Inferior parietal cortex (tissue), 1 donor: ENCODE measurements around the gene TRIM29.

Experiments
- DNase-seq: peaks from one replicate; pipeline ENCODE4 v3.0.0-alpha.2; 2016; ENCODE audit errors: extremely low spot score

The TRIM29 gene

GRCh38 chr11:120096369-120097191, 41.3 kb downstream of the TRIM29 start:
- no peak for DNase-seq

GRCh38 chr11:120095516-120095915, 42.4 kb downstream of the TRIM29 start:
- DNase-seq, result no peak

GRCh38 chr11:120091701-120092100, 46.2 kb downstream of the TRIM29 start:
- no peak for DNase-seq

- no peak for DNase-seq
Observed at GRCh38 chr11:120091121-120091520, 46.8 kb downstream of the TRIM29 start.

- no peak for DNase-seq
Observed at GRCh38 chr11:120090411-120090810, 47.5 kb downstream of the TRIM29 start.

GRCh38 chr11:120089036-120090001, 48.6 kb downstream of the TRIM29 start:
- DNase-seq, result peak; percentile 84

GRCh38 chr11:120088056-120088455, 49.9 kb downstream of the TRIM29 start:
- DNase-seq, result no peak

- DNase-seq, result no peak
Observed at GRCh38 chr11:120086651-120087050, 51.3 kb downstream of the TRIM29 start.

- no peak for DNase-seq
Observed at GRCh38 chr11:120079750-120080610, 57.9 kb downstream of the TRIM29 start.

GRCh38 chr11:120078397-120078796, 59.5 kb downstream of the TRIM29 start:
- DNase-seq, result no peak

- DNase-seq, result no peak
Observed at GRCh38 chr11:120074076-120074475, 63.8 kb downstream of the TRIM29 start.

- no peak for DNase-seq
Observed at GRCh38 chr11:120073196-120073595, 64.7 kb downstream of the TRIM29 start.

- no peak for DNase-seq
Observed at GRCh38 chr11:120068114-120068573, 69.8 kb downstream of the TRIM29 start.

- no peak for DNase-seq
Observed at GRCh38 chr11:120067438-120068113, 70.3 kb downstream of the TRIM29 start.

GRCh38 chr11:120066738-120067437, 71.0 kb downstream of the TRIM29 start:
- no peak for DNase-seq

- DNase-seq, result no peak
Observed at GRCh38 chr11:120065876-120066275, 72.0 kb downstream of the TRIM29 start.

- DNase-seq, result no peak
Observed at GRCh38 chr11:120065176-120065575, 72.7 kb downstream of the TRIM29 start.

GRCh38 chr11:120064341-120064740, 73.6 kb downstream of the TRIM29 start:
- DNase-seq, result no peak

GRCh38 chr11:120063686-120064340, 74.1 kb downstream of the TRIM29 start:
- DNase-seq, result no peak

GRCh38 chr11:120062561-120062930, 75.4 kb downstream of the TRIM29 start:
- DNase-seq, result no peak
